NCI-H510A treated with DMSO at 0.1 percent for 48 hours (cell line): ENCODE results near the gene PARS2.
"Not testable (repeated sequence)": the region's sequence is repeated elsewhere in the genome, so short reads cannot be mapped to it uniquely, and the experiment has no call there.

Source experiments
- DNase-seq: peaks from one replicate; lab custom pipeline; 2025; lab: John Stamatoyannopoulos, UW

PARS2 gene

DNA sequence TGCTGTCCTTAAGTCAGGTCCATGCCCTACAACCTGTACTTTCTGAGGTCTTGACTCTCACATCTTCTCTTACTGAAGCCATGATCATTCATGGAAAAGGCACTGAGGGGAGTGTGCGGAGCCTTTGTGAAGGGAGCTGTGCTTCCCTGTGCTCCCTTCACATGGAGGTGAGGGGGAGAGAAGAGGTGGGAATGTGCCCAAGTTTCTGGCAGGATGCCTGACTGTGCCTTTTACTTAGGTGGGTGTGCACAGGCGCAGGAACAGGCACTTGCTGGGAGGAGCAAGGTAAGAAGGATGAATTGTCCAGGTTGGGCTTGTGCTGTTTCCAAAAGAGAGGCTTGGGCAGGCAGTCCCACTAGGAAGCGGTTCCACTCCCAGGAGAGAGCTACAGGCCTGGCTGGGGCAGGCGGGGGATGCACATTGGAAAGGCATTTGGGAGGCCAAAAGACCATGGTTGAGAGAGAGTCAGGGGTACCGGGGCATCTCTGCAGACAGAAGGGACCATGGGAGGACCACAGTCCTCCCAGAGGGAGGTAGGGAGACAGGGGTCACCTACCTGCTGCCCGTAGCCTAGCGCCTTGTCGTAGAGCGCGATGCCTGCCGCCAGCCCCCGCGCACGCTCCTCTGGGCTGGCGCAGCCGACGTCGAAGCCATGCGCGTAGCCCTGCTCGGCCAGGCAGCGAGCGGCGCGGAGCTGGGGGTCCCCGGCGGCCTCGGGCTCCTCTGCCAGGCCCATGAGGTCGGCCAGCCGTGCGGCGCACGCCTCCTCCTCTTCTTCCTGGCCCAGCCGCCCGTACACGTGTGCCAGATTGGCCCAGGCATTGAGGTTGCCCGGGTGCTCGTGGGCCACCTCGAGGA, 35.9 kb upstream of the PARS2 start:
- no peak for DNase-seq

DNA sequence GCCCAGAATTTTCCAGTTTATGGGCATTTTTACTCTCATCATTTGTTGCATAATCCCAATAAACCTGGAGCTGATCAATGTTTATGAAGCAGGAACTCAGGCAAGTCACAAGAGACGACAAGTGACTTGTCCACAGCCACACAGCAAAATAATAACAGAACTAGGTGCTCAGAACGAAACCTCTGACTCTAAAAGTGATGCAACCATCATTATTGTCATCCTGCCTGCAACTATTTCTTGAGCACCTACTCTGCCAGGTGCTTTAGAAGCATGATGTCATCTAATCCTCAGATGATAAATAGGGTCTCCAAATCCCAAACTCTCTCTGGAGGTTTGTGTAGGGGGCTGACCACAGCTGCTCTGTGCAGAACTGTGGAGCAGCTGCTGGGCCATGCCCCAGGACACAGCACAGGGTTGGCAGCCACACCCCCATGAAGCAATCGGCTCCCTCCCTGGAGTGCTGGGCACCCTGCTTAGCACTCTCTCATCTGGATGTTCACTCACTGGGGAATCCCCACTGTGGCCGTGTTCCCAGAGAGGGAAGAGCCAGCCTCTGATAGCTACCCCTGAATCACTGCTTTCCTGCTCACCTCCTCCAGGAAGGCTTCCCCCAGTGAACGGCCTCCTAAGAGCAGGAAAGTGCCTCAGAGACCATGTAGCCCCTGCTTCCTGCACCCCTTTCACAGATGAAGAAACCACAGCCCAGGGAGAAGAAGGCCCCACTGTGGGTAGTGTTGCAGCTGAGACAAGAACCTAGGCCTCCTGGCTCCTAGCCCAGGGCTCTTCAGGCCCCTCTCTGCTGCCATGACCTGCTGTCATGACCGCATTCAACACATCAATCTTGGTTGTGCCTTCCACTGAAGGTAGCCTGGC, 34.7 kb upstream of the PARS2 start:
- no peak for DNase-seq

DNA sequence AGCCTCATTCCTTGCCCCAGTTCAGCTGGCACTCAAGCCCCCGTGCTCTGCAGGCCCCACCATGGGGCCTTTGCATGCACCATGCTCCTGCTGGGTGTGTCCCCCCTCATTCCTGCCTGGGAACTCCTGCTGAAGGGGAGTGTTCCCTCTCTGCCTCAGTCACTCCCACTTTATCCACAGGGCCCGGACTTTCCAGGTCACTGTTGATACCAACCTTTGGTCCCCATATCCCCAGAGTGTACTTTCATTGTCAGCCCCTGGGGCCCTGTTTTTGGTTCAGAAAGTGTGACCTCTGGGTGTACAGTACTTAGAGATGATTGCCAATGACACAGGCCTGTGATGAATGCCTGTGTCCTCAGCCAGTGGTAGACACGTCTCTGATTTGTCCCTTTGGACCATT, 33.9 kb upstream of the PARS2 start:
- no peak for DNase-seq

DNA sequence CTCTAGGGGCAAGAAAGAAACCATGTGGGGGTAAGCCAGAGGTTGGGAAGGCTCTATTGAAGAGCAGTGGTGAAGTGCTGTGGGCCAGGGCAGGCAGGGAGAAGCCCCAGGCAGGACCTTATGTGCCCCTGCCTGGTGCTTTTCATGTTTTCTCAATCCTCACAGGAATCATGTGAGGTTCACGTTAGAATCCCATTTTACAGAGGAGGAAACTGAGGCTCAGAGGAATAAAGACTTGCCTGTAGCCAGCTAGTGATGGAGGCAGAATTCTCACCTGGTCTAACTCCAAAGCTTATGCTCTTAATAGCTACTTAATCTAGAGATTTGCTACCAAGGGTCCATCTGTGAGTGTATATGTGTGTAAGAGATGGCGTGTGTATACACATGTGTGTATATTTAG, 32.6 kb upstream of the PARS2 start:
- no peak for DNase-seq

DNA sequence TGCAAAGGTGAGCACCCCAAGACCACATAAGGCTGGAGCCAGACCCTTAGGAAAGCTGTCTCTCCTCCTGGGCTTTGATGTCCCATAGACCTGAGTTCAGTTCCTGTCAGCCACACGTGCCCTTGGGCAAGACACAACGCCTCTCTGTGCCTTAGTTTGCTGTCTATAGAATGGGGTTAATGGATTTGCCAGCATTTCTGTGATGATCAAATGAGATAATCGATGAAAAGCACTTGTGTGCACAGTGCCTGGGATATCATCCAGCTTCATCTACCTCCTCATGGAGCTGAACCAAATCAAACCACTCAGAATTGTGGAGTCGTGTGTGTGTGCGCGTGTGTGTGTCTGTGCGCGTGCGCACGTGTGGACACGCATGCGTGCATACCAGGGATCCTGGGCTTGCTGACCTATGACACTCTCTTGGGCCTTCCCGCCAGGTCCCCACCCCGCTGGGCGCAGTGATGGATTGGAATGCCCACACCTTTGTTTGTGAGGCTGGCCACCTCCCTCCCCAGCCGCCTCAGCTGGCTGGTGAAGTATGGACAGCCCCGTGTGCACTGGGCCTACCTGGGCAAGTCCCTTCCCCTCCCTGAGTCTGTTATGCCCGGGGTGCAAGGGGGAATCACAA, 31.6 kb upstream of the PARS2 start:
- no peak for DNase-seq

DNA sequence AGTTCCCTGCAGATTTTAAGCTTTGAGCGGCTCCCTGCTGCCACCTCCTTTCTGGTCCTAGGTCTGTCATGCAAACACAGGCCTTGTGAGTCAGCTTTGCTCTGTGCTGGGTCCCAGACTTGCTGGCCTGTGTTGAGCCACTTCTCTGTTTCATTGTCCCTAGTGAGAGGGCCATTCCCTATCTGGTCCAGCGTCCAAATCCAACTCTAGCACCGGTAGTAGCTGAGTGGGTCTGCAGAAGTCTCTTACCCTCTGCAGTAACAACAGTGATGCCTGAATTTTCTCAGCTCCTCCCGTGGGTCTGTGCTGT, 31.0 kb upstream of the PARS2 start:
- no peak for DNase-seq

DNA sequence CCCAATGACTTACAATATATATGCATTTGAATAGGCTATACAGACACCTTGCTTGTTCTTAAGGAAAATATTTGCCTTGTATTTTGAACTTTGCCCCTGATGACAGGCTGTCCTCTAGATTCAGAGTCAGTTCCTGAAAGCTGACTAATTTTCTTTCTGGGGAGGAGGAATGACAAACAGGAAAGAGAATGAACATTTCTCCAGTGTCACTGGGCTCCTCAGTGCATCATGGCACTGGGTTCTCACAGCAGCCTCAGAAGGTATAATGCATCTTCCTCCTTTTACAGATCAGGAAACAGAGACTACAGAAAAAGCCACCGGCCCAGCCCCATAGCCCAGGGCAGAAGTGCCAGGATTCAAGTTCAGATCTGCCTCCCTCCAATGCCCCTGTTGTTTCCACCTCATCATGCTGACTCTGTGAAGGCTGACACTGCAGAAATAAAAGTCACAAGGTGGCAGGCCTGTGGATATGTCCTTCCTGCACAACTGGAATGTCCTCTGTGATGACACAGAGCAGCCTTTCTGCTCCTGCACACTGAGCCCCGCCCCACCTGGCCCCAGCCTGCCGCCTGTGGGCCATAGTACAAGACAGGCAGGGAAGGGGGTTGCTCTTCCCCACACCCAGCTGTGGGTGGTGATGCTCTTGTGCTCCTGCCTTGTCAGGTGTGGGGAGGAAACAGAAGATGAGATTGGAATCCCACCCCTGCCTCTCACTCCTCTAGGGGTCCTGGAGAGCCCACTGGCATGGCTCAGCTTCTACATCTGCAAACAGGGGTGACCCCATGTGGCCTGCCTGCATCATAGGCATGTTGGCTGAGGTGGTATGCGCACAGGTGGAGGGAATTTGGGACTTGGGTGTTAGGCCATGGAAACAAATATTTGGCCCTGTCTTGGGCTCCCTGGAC, 30.4 kb upstream of the PARS2 start:
- no peak for DNase-seq

DNA sequence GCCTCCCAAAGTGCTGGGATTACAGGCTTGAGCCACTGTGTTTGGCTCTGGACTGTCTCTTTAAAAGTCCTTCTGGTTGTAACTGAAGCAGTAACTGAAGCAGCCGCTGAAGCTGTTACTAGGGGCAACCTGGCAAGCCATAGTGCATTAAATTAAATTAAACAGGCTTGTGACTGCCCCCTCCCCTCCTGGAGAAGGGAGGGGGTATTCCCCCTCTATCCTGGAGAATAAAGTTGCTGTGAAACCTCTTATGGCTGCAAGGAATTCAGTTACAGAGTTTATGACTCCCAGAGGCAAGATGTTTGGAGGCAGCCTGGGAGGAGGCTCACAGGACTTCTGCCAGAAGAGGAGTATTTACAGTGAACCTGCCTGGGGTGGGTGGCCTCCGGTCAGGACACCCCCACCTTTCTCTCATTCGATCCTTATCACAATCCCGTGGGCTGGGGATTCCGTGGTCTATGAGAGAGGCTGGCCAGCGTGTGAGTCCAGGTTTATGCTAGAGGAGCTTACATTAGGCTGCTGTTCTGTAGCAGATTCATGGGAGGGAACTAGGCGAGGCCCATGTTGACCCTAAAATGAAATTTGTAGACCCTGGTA, 28.5 kb upstream of the PARS2 start:
- DNase-seq: no peak

DNA sequence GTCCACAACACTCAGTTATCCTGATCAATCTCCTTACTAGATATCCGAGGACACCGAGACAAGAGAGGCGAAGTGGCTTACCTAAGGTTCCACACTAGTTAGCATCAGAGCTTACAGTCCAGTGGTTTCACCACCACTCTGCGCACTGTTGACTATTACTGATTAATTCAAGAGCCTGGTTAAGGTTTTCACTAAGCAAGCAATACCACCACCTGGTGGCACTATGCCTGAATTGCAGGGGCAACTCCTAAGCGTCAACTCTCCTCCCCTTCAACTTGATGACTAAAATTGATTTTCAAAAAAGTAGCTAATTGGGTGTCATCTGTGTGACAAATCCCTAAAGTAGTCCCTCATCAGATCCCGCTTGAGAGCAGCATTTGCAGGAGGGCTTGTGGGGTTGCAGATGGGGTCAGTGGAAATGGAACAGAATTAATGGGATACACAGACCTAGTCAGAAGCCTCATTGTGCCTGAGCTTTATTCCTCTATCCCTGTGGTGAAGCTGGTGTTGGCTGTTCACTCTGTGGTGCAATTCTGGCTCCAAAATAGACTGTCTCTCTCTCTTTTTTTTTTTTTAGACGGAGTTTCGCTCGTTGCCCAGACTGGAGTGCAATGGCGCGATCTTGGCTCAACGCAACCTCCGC, 27.7 kb upstream of the PARS2 start:
- no peak for DNase-seq

DNA sequence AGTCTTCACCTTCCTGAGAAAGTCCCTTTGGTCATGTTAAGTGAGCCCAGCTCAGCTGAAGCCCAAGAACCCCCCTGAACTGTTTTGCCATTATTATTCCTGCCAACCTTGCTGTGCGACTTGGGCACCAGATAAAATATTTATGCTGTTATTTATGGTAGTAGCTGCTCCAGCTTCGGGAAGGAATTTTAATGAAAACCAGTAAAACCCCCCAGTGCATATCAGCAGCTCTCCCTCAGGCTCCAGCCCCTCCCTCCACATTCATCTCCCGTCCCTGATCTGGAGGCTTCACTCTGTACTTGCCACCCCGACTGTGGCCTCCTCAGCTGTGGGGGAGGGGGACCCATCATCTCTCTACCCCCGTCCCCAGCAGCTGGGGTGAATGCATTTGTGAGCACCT, 24.1 kb upstream of the PARS2 start:
- no peak for DNase-seq

DNA sequence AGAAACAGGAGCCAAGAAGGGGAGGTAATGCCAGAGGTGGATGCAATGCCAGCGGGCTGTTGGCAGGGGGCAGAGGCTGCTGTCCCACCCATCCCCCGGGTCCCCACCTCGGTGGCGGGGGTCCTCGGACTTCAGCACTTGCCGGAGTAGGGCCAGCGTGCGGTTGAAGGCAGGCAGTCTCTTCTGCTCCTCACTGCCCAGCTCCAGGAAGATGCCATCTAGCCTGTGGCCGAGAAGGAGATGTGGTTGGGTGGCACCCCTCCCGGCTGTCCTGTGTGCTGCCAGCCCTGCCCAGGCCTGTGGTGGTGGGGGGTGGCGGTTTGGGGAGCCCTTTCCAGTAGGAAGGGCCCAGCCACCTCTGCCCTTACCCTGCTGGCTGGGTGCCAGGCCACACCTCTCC, 23.3 kb upstream of the PARS2 start:
- DNase-seq: no peak

DNA sequence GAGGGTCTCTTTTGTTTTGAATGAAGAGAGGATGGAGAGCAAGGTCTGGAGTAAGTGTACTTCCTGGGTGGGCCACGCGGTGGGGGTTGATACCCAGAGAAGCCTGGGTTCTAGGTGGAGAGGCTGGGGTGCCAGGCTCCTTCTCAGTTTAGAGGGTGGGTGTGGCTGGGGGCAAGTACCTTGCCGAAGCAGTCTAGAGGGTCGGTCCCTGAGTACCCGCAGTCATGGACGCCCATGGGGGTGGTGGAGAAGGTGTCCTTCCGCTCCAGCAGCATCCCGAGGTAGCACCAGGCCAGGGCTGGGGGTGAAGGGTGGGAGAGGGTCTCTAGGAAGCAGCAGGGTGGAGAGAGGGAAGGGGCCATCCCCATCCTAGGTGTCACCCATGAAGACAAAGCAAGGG, 22.5 kb upstream of the PARS2 start:
- DNase-seq: no peak

DNA sequence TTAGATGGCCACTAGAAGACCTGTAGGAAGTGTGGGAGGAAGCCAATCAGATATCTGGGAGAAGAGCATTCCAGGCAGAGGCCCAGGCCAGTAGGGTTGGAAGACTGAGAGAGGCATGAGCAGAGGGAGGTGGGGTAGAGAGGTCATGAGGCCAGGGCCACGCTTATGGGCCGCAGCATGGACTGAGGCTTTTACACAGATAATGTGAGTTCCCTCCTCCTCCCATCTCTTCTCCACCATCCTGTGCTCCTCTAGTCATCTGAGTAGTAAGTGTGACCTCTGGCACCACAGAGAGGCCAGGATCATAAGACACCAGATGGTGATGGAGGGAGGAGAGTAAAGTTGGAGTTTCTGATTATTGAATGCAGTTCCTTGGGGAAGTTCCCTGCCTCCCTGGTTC, 19.7 kb upstream of the PARS2 start:
- DNase-seq: no peak

DNA sequence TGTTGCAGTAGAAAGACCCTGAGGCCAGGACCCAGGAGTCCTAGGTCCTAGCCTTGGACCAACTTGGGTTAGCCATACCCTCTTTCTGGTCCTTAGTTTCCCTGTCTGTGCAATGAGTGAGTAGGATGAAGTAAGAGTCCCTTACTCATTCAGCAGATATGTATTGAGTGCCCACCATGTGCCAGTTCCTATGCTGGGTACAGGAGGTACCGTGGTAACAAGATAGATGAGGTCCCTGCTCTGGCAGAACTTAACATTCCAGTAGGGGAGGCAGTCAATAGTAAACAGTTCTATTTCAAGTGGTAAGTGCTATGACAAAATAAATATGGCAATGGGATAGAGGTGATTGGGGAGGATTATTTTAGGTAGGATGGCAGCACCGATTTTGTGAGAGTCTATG, 18.3 kb upstream of the PARS2 start:
- no peak for DNase-seq

DNA sequence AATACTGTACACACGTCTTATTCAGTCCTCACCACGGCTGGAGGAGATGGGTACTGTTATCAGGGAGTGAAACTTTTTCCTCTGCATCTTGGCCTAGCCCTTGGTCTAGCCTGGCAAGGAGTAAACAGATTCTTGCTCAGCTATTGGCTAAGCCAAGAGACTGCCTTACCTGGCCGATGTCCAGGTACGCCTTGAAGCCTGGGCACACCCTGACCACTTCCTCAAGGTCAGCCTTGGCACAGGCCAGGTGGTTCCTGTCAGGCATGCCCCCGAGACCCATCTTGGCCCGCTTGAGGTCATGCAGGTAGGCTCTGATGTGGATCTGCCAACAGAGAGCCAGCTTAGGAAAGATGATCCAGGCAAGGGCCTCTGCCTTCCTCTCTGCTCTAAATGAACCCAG, 17.8 kb upstream of the PARS2 start:
- DNase-seq: no peak

DNA sequence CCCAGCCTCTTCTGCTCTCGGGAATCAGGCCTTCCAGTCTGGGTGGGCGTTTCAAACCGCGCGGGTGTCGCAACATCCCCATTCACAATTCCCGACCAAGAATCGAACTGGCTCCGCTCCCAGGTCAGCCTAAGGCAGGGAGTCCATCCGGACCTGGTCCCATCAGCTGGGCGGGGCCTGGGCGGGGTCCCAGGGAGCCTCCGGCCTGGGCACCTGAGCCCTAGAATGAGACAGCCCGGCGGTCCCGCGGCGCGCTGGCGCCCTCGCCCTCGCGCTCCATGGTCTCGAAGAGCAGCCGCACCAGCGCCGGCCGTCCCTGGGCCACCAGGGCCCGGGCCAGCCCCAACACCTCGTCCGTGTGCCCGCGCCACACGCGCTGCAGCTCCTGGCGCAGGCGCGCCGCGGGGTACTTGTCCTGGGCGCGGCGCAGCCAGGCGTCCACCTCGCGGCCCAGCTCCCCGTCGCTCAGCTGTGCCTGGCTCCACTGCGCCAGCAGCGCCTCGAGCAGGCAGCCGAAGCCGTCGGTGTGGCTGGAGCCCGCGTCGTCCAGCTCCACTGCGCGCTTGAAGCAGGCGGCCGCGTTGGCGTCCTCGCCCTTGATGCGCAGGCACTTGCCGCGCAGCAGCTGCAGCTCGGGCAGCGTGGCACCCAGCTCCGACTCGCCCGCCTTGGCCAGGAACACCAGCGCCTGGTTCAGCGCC, 16.9 kb upstream of the PARS2 start:
- no peak for DNase-seq

DNA sequence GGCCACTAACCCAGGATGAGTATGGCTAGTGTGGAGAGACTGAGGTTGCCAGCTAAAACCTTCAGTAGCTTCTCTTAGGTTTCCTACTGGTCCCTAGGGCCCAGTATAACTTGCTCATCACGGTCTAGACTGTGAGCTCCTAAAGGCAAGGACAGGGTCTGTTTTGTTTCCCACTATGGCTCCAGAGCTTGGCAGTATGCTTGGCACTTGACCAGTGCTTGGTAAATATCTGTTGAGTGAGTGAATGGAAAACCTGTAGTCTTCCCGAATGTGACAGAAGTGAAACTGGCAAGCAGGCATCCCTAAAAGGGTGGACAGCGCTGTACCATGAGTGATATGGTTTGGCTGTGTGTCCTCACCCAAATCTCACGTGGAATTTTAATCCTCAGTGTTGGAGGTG, 13.1 kb upstream of the PARS2 start:
- DNase-seq: no peak

DNA sequence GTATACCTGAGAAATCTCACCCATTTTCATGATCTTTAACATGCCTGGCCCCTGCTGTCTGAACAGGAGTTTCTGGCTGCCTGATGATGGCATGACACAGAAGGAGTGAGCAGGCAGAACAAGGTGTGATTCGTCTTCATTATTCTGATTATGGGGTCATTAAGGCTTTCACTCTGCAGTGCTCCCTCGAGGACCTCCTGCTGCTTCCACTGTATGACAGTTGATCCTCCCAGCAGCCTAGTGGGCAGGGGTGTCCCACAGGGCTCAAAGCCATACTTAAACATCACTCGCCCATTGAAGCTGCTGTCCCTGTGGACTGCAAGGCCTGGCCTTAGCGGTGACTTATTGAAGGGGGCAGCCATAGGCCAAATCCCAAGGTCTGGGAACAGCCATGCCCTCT, 12.7 kb upstream of the PARS2 start:
- no peak for DNase-seq

DNA sequence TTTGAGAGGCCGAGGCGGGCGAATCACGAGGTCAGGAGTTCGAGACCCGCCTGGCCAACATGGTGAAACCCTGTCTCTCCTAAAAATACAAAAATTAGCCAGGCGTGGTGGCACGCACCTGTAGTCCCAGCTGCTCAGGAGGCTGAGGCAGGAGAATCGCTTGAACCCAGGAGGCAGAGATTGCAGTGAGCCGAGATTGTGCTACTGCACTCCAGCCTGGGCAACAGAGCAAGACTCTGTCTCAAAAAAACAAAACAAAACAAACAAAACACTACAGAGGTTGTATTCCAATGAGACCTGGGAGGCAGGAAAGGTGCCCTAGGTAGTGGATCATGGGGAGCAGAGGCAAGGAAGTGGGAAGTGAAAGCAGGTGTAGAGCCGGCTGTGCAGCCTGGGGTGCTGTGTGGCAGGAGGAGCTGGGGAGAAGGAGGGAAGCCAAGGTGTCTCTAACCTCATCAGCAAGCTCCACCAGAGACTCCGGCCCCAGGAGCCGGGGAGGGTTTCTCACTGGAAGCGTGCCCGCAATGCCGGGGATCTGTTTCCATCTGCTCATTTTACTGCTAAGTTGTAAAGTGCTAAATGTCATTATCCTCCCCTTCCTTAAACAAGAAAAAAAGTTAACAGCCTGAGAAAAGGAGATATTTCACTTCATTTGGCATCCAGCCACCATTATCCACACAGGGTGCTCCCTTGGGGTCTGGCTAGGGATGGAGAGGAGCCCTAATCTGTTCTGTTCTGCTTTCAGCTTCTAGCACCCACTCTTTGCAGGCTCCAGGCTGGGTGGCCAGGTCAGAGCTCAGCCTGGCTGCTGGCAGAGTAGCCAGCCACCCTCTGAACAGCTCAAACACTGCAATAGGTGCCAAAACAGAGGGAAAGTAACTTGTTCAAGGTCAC, 11.8 kb upstream of the PARS2 start:
- DNase-seq: not testable (repeated sequence)
